ENCODE measurements around the gene PROM2. TPM values are rescaled to one million over a fixed set of nuclear protein-coding genes. Genes with fewer than 3 reads are reported as not detected.

The PROM2 gene
- total RNA-seq, 1 experiment from 2014 or later: 3.1 TPM

- no peak for TF ChIP-seq CTCF (conservative IDR thresholded peaks at IDR 0.05)
- H2BK15ac ChIP-seq (ENCODE audit: low read depth, low read length): no peak overlapping the region
- no peaks in the 10 kb centered on the region for H3K79me2 ChIP-seq (ENCODE audit: insufficient read depth, low read length)
- no peak overlapping the region for H3K4me2 ChIP-seq (ENCODE audit: insufficient read depth, insufficient read length, low read length)
- no peak overlapping the region for H3K18ac ChIP-seq (ENCODE audit: insufficient read length, low read depth, low read length)
- no peak overlapping the region for H3T11ph ChIP-seq (ENCODE audit: low read length)
- H4K20me1 ChIP-seq (ENCODE audit: control insufficient read depth, insufficient read depth, insufficient read length): no peaks in the 10 kb centered on the region
- Mint-ChIP-seq H3K36me3 (ENCODE audit: insufficient read depth in 1 of 3, low read depth in 3 of 3) (peaks cover 28 to 36% (median 33%) of the 10 kb centered on the region in 3 experiments), H3K9me3 (peaks cover 31 to 53% of the 10 kb centered on the region in 2 experiments), H3K27ac (no peak overlapping the region), H3K4me1 (no peaks in the 10 kb centered on the region), H3K4me3 (no peak overlapping the region), H3K27me3 (ENCODE audit: low read depth) (no peaks in the 10 kb centered on the region; the same call in 1 of the 2 replicates)
- H3K23ac ChIP-seq (ENCODE audit: insufficient read length, low read depth, low read length): no peak overlapping the region
- H2BK12ac ChIP-seq (ENCODE audit: insufficient read length, low read depth, low read length): no peak overlapping the region
- H4K5ac ChIP-seq (ENCODE audit: insufficient read length, low read depth, low read length): no peak overlapping the region
- no peak overlapping the region for H2AFZ ChIP-seq (ENCODE audit: low read length)
- H3K56ac ChIP-seq (ENCODE audit: insufficient read length, low read depth, low read length): no peak overlapping the region
- no peak overlapping the region for H4K8ac ChIP-seq (replicated peaks; ENCODE audit: insufficient read length, low read depth, low read length)
- no peaks in the 10 kb centered on the region for H3K4me1 ChIP-seq (ENCODE audit: insufficient read depth, low read length)
- peaks cover under 1% of the 10 kb centered on the region for H3K9me3 ChIP-seq (ENCODE audit: control insufficient read depth, low read depth, low read length)
- no peak overlapping the region for H2BK20ac ChIP-seq (ENCODE audit: low read depth, low read length, poor library complexity, severe bottlenecking)
- H3K9ac ChIP-seq (ENCODE audit: extremely low read depth, insufficient read length, low read length): no peak overlapping the region
- DNase-seq: no peak
- H3K23me2 ChIP-seq (ENCODE audit: insufficient read length, low read depth, low read length, poor library complexity, severe bottlenecking): no peaks in the 10 kb centered on the region
- H3K27me3 ChIP-seq (ENCODE audit: insufficient read depth, low read length): no peaks in the 10 kb centered on the region
- no peak overlapping the region for H3K14ac ChIP-seq (ENCODE audit: insufficient read depth, low read length)
- H2BK5ac ChIP-seq (ENCODE audit: insufficient read length, low read length): no peak overlapping the region
- H2BK120ac ChIP-seq (ENCODE audit: low read depth, low read length, poor library complexity, severe bottlenecking): no peak overlapping the region
- no peaks in the 10 kb centered on the region for H3K79me1 ChIP-seq (ENCODE audit: insufficient read depth, low read depth, low read length, poor library complexity, severe bottlenecking)
- H3K4ac ChIP-seq (ENCODE audit: low read depth, low read length): no peak overlapping the region
- H2AK5ac ChIP-seq (ENCODE audit: insufficient read length, low read length): no peak overlapping the region
- H4K91ac ChIP-seq (ENCODE audit: insufficient read length, low read depth, low read length): no peak overlapping the region
- no peak overlapping the region for H3K27ac ChIP-seq (ENCODE audit: insufficient read length, low read depth, low read length)
Observed at GRCh38 chr2:95225658-95226057, 48.6 kb upstream of the PROM2 start.
